ENCODE data around the gene PSMD5.

DNA sequence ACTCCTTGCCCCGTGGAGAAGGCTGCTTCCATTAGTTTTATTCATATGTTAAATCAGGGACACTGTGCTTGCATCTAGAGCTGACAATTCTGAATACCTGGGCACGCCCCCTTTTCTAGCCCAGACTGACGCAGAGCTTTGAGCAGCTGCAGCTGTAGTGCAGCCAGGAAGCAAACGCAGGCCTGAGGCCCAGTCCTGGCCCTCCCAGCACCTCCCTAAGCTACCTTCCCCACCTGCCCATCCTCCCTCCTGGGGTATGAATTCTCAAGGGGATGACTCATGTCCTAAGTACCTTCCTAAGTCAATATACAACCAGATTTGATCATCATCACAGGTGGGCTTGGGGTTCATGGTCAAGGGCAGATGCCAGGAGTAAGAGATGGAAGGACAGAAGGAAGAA is 30.8 kb upstream of the PSMD5 start:
- TF ChIP-seq, protein P1, sequence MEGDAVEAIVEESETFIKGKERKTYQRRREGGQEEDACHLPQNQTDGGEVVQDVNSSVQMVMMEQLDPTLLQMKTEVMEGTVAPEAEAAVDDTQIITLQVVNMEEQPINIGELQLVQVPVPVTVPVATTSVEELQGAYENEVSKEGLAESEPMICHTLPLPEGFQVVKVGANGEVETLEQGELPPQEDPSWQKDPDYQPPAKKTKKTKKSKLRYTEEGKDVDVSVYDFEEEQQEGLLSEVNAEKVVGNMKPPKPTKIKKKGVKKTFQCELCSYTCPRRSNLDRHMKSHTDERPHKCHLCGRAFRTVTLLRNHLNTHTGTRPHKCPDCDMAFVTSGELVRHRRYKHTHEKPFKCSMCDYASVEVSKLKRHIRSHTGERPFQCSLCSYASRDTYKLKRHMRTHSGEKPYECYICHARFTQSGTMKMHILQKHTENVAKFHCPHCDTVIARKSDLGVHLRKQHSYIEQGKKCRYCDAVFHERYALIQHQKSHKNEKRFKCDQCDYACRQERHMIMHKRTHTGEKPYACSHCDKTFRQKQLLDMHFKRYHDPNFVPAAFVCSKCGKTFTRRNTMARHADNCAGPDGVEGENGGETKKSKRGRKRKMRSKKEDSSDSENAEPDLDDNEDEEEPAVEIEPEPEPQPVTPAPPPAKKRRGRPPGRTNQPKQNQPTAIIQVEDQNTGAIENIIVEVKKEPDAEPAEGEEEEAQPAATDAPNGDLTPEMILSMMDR (IDR thresholded peaks at IDR 0.05) = no peak
- TF ChIP-seq EP300 (IDR thresholded peaks at IDR 0.05) (no peak), POLR2AphosphoS5 (IDR thresholded peaks at IDR 0.05) (no peak), POLR2A (IDR thresholded peaks at IDR 0.05) (no peak)
